ENCODE data around the gene IFITM1. TPM values are rescaled to one million over a fixed set of nuclear protein-coding genes. Genes with fewer than 3 reads are reported as not detected.
"Not testable (repeated sequence)": the region's sequence is repeated elsewhere in the genome, so short reads cannot be mapped to it uniquely, and the experiment has no call there.

The IFITM1 gene
- total and polyA plus RNA-seq, 8 donors = 10.0 to 54.5 (median 26.4) TPM

DNA sequence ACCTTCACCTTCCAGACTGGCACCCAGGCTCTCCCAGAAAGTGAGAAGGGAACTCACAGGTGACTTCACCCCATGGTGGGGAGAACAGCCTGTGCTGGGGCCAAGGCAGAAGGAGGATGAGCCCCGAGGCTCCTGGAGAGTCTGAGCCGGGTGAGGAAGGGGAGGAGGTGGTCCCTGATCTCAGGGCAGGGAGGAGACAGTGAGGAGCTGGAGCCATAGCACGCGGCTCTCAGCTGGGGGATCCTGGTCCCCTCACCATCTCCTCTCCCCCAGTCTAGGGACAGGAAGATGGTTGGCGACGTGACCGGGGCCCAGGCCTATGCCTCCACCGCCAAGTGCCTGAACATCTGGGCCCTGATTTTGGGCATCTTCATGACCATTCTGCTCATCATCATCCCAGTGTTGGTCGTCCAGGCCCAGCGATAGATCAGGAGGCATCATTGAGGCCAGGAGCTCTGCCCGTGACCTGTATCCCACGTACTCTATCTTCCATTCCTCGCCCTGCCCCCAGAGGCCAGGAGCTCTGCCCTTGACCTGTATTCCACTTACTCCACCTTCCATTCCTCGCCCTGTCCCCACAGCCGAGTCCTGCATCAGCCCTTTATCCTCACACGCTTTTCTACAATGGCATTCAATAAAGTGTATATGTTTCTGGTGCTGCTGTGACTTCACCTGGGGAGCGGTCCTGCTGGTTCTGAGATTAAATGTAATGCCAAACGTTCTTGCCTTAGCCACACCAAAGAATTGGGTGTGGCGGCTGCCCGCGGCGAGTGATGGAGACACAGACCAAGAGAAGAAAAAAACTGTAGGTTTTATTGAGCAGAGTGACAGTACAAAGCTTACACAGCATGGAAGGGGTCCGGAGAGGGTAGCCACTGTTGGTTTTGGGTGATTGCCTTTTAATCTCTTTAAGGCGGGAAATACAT, 4.8 kb upstream of the IFITM1 start:
- peak overlapping the region in 3 of 4 donors; percentile 32 to 84 (median 76) for H3K27ac ChIP-seq
- peak in 3 of 6 donors; percentile 2 to 21 (median 20) for DNase-seq
- FAIRE-seq, ATAC-seq, H3K4me1 ChIP-seq, H3K27me3 ChIP-seq, H3K36me3 ChIP-seq, H3K9me3 ChIP-seq: not testable (repeated sequence)
- intact Hi-C loops (cut with DNase I) = loop anchor here in 2 of 3 donors (5.0 to 10.0 kb wide), 2 partner anchors 43 to 46 kb away; no protein-coding TSS in a partner anchor
- H3K4me3 ChIP-seq = peak overlapping the region in 3 of 4 donors; percentile 2 to 49 (median 23)
- WGBS, 2 donors = 67 to 69% methylated on average over 21 to 24 of the region's 24 CpGs

GRCh38 chr11:309979-310572, 3.8 kb upstream of the IFITM1 start:
- Histone ChIP-seq H3K27ac (peak overlapping the region in 2 of 4 donors; percentile 76 to 84), H3K4me3 (peak overlapping the region in 2 of 4 donors; percentile 23 to 49)
- not testable (repeated sequence) for H3K9me3 ChIP-seq, H3K27me3 ChIP-seq, H3K36me3 ChIP-seq, FAIRE-seq, H3K4me1 ChIP-seq
- 14 to 17% methylated on average over 5 of the region's 18 CpGs for WGBS, 2 donors
- intact Hi-C loops (cut with DNase I) = loop anchor here in 2 of 3 donors (5.0 to 10.0 kb wide), 2 partner anchors 42 to 45 kb away; no protein-coding TSS in a partner anchor
- ATAC-seq = peak; percentile 36 to 59 (median 54)
- DNase-seq = peak in 2 of 6 donors; percentile 20 to 55

DNA sequence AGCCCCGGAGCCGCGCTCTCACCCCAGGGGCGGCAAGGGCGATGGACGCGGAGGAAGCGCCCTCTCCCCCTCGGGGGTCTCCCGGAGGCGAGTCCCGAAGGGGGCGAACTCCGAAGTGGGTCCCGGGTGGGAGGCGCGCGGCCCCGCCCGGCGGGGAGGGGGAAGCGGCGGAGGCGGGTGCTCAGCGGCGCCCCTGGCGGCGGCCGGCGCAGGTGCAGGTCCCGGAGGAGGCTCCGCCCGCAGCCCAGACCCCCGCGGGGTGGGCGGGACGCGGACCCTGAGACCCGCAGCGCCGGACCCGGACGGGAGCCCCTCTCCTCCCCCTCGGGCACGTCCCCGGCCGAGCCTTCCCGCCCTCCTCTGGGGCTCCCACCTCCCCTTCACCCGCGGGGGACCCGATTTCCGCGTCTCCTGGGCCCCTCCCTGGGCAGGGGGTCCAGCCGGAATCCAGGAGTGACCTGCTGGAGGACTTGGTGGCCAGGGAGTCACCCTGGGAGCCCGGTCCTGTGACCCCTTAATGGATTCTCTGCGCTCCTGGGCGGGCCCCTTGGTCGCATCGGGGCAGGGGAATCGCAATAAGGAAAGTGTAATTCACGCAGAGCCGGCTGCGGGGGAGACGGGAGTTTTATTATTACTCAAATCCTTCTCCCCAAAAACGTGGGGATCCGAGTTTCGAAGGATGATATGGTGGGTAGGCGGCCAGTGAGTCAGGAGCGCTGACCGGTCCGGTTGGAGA, 2.7 kb upstream of the IFITM1 start:
- H3K4me1 ChIP-seq; H3K9me3 ChIP-seq; H3K27me3 ChIP-seq; H3K36me3 ChIP-seq; H3K27ac ChIP-seq; intact Hi-C loops (cut with DNase I); FAIRE-seq: not testable (repeated sequence)
- H3K4me3 ChIP-seq = peak overlapping the region in 1 of 4 donors; percentile 2
- ATAC-seq (peak; percentile 77 to 83 (median 80)), DNase-seq (peak in 3 of 6 donors; percentile 2 to 45 (median 31))
- WGBS, 2 donors = 6% methylated on average over 8 to 9 of the region's 71 CpGs

- no peak for FAIRE-seq
- H3K9me3 ChIP-seq = no peaks in the 10 kb centered on the region
- no peak for ATAC-seq
- H3K4me1 ChIP-seq = peaks cover 0 to 5% (median 3%) of the 10 kb centered on the region in 3 donors
- DNase-seq = peak in 3 of 6 donors; percentile 14 to 46 (median 21)
- TF ChIP-seq, protein P1, sequence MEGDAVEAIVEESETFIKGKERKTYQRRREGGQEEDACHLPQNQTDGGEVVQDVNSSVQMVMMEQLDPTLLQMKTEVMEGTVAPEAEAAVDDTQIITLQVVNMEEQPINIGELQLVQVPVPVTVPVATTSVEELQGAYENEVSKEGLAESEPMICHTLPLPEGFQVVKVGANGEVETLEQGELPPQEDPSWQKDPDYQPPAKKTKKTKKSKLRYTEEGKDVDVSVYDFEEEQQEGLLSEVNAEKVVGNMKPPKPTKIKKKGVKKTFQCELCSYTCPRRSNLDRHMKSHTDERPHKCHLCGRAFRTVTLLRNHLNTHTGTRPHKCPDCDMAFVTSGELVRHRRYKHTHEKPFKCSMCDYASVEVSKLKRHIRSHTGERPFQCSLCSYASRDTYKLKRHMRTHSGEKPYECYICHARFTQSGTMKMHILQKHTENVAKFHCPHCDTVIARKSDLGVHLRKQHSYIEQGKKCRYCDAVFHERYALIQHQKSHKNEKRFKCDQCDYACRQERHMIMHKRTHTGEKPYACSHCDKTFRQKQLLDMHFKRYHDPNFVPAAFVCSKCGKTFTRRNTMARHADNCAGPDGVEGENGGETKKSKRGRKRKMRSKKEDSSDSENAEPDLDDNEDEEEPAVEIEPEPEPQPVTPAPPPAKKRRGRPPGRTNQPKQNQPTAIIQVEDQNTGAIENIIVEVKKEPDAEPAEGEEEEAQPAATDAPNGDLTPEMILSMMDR (IDR thresholded peaks at IDR 0.05) = no peak
- H3K27me3 ChIP-seq = no peaks in the 10 kb centered on the region
- intact Hi-C loops (cut with DNase I) = no loop called here
- H3K27ac ChIP-seq = no peak overlapping the region
- no peaks in the 10 kb centered on the region for H3K36me3 ChIP-seq
- 58 to 59% methylated on average over 14 of the region's 14 CpGs for WGBS, 2 donors
- peak overlapping the region in 1 of 4 donors; percentile 2 for H3K4me3 ChIP-seq
Observed at GRCh38 chr11:312092-312816, 1.6 kb upstream of the IFITM1 start.

DNA sequence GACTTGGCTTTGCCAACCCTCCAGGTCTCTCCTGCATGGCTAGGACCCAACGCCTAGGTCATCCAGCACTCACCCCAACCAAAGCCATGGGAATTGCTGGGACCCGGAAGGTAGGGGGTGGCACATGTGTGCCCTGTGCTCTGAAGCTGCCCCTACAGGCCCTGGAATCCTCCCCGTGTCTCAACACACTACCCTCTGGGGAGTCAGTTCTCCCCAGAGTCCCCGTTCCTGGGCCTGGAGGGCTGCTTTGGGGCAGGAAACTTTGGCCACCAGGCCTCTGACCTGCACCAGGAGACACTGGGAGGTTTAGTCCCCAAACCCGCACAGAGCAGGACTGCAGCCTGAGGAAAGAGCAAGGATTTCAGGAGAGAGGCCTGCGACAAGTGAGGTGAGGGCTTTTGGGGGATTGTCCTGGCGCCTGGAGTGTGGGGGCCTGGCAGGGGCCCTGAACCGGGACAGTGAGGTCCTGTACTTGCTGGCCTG, 495 bp upstream of the IFITM1 start:
- whole genome bisulfite sequencing, 2 donors = 70 to 86% methylated on average over 8 of the region's 8 CpGs
- intact Hi-C loops (cut with DNase I) = no loop called here
- Histone ChIP-seq H3K27me3 (no peaks in the 10 kb centered on the region), H3K27ac (peak overlapping the region in 2 of 4 donors; percentile 31 to 47), H3K9me3 (no peaks in the 10 kb centered on the region), H3K4me3 (peak overlapping the region in 2 of 4 donors; percentile 4 to 26), H3K4me1 (peaks cover 0 to 5% (median 3%) of the 10 kb centered on the region in 3 donors), H3K36me3 (no peaks in the 10 kb centered on the region)
- DNase-seq (peak in 2 of 6 donors; percentile 15 to 39), FAIRE-seq (no peak), ATAC-seq (no peak)
- TF ChIP-seq, protein P1 (IDR thresholded peaks at IDR 0.05) = no peak

GRCh38 chr11:314554-314875, 675 bp downstream of the IFITM1 start:
- ATAC-seq; H3K27me3 ChIP-seq; FAIRE-seq; H3K4me1 ChIP-seq; H3K9me3 ChIP-seq; intact Hi-C loops (cut with DNase I); H3K36me3 ChIP-seq: not testable (repeated sequence)
- peak in 1 of 6 donors; percentile 11 for DNase-seq
- Histone ChIP-seq H3K4me3 (peak overlapping the region in 2 of 4 donors; percentile 26 to 41), H3K27ac (peak overlapping the region in 2 of 4 donors; percentile 31 to 47)
- WGBS, 2 donors = 61 to 69% methylated on average over 6 of the region's 6 CpGs
